Sigmoid colon (tissue), 7 donors: Measurements from ENCODE around the gene CNIH3. TPM values are rescaled to one million over a fixed set of nuclear protein-coding genes. Genes with fewer than 3 reads are reported as not detected.
A peak's percentile ranks its signal among the peaks of the same experiment; 100 is the strongest.

ENCODE experiments used
- DNase-seq: peaks from one replicate; pipeline ENCODE4 v3.0.0-alpha.2; 2019
- H3K27ac ChIP-seq, 4 donors: fragments of 200-600 bp; sonication (generic); one replicate each; pipeline ENCODE4 v1.5.1; 2016 to 2019; ENCODE audit warnings: mild to moderate bottlenecking in 1 of 4
- H3K27me3 ChIP-seq, 3 donors: fragments of 200-600 bp; sonication (generic); one replicate each; pipeline ENCODE4 v1.5.1; 2019; ENCODE audit warnings: mild to moderate bottlenecking in 1 of 3
- H3K36me3 ChIP-seq, 4 donors: fragments of 200-600 bp; sonication (generic); one replicate each; pipeline ENCODE4 v1.5.1; 2016 to 2019
- H3K4me1 ChIP-seq, 4 donors: fragments of 200-600 bp; sonication (generic); one replicate each; pipeline ENCODE4 v1.5.1; 2017 to 2019
- H3K4me3 ChIP-seq, 4 donors: fragments of 200-600 bp; sonication (generic); one replicate each; pipeline ENCODE4 v1.5.1; 2017 to 2019; ENCODE audit warnings: mild to moderate bottlenecking in 2 of 4, moderate library complexity in 1 of 4
- H3K9me3 ChIP-seq, 4 donors: fragments of 200-600 bp in 3 of 4; sonication (generic) in 3 of 4; one replicate each; pipeline versions ENCODE4 v1.5.1 to v1.6.1; 2013 to 2019
- CTCF ChIP-seq, 4 experiments: fragments of 450-650 bp in 3 of 4; fragments of 200-600 bp in 1 of 4; IDR thresholded peaks; one replicate each; pipeline ENCODE4 v1.5.1; 2016 to 2019; ENCODE audit warnings: antibody characterized with exemption in 4 of 4, mild to moderate bottlenecking in 3 of 4, moderate library complexity in 2 of 4
- EP300 ChIP-seq, 4 donors: sonication (generic); formaldehyde crosslinking; IDR thresholded peaks; one replicate each; pipeline ENCODE4 v1.6.1; 2017; ENCODE audit warnings: antibody characterized with exemption in 4 of 4
- POLR2A ChIP-seq, 2 donors: fragments of 450-650 bp; IDR thresholded peaks; one replicate each; pipeline ENCODE4 v1.6.1; 2016; ENCODE audit warnings: antibody characterized with exemption in 2 of 2, mild to moderate bottlenecking in 2 of 2, moderate library complexity in 2 of 2
- POLR2AphosphoS5 ChIP-seq, 4 donors: sonication (generic); formaldehyde crosslinking; IDR thresholded peaks; one replicate each; pipeline ENCODE4 v1.6.1; 2017; ENCODE audit warnings: antibody characterized with exemption in 4 of 4
- WGBS, 2 donors: extraction: QIAGEN DNeasy Blood & Tissue Kit; methylation state at CpG; one replicate each; pipeline ENCODE4 v1.1.7; 2013; 5-methylcytosine and 5-hydroxymethylcytosine counted together
- intact Hi-C: fragments of 100-400 bp; cut with DNase I; formaldehyde crosslinking; loops from one replicate; pipeline ENCODE4 v1.15.1; 2023
- polyA plus RNA-seq, 3 donors: library from polyadenylated mRNA; stranded (reverse); fragments of 200-250 nt; gene quantifications; one replicate each; pipeline ENCODE4 v1.2.3, GENCODE V29; 2013
- total RNA-seq, 4 donors: library from RNA; depleted of rRNA; stranded (reverse); fragments of >200 nt; gene quantifications; one replicate each; pipeline ENCODE4 v1.1.0, GENCODE V29; 2016
- donor health status: healthy with polysubstance abuse.
- donor health status: Bipolar disorder and iron deficiency.
- donor health status: healthy.

CNIH3 gene
- total and polyA plus RNA-seq, 7 donors: 0.60 to 2.8 (median 1.4) TPM

DNA sequence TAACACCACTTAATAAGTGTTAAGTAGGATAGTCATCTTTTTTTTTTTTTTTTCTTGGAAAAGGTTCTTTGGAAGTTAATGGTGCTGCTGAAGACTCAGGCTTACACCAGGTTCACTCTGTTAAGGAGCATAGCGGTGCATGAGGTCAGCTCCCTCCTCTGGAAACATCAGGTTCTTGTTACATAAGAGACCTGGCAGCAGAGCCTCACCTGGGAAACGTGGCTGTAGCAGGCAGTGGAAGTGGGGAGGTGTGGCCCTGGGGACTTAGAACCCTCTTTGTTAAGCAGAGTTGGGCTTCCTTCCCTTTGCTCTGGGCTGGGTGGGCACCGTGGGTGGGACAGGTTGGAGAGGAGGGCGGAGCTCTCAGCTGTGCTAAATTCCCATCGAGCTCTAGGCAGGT, 104.1 kb downstream of the CNIH3 start:
- 51 to 53% methylated on average over 5 of the region's 5 CpGs for WGBS, 2 donors
- intact Hi-C loops: no loop called here
- Histone ChIP-seq H3K27ac (no peak overlapping the region), H3K36me3 (no peaks in the 10 kb centered on the region), H3K4me1 (no peaks in the 10 kb centered on the region), H3K27me3 (no peaks in the 10 kb centered on the region), H3K4me3 (no peak overlapping the region), H3K9me3 (no peaks in the 10 kb centered on the region)
- TF ChIP-seq POLR2A (IDR thresholded peaks at IDR 0.05): no peak
- TF ChIP-seq CTCF (IDR thresholded peaks at IDR 0.05): no peak
- TF ChIP-seq EP300 (IDR thresholded peaks at IDR 0.05): no peak
- TF ChIP-seq POLR2AphosphoS5 (IDR thresholded peaks at IDR 0.05): no peak
- no peak for DNase-seq

DNA sequence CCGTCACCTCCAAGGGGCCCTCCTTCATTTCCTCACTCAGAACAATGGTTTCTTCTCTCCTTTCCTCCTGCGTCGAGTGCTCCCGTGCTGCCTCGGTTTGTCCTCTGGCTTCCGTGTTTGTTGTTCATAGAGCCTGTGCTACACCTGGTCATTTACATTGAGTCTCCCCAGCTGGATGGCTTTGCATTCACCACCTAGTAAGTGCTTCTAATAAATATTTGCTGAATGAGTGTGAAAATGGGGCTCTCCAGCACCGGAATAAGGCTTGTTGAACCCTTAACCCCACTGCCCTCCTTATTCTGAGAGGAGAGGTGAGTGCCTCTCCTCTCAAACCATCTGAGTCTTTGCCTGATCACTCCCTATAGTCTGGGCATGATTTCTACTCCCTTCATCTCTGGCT, 104.9 kb downstream of the CNIH3 start:
- Histone ChIP-seq H3K36me3 (no peaks in the 10 kb centered on the region), H3K4me3 (no peak overlapping the region), H3K4me1 (no peaks in the 10 kb centered on the region), H3K27ac (no peak overlapping the region), H3K9me3 (no peaks in the 10 kb centered on the region), H3K27me3 (no peaks in the 10 kb centered on the region)
- DNase-seq: no peak
- no peak for TF ChIP-seq EP300 (IDR thresholded peaks at IDR 0.05)
- TF ChIP-seq POLR2A (IDR thresholded peaks at IDR 0.05): no peak
- TF ChIP-seq CTCF (IDR thresholded peaks at IDR 0.05): no peak
- TF ChIP-seq POLR2AphosphoS5 (IDR thresholded peaks at IDR 0.05): no peak
- 90 to 93% methylated on average over 7 of the region's 7 CpGs for WGBS, 2 donors
- intact Hi-C loops: no loop called here

- 74 to 77% methylated on average over 8 of the region's 8 CpGs for WGBS, 2 donors
- intact Hi-C loops: no loop called here
- TF ChIP-seq EP300 (IDR thresholded peaks at IDR 0.05): no peak
- TF ChIP-seq POLR2A (IDR thresholded peaks at IDR 0.05): no peak
- Histone ChIP-seq H3K36me3 (no peaks in the 10 kb centered on the region), H3K27me3 (no peaks in the 10 kb centered on the region), H3K27ac (no peak overlapping the region), H3K4me1 (no peaks in the 10 kb centered on the region), H3K4me3 (no peak overlapping the region), H3K9me3 (no peaks in the 10 kb centered on the region)
- no peak for DNase-seq
Measured at GRCh38 chr1:224722838-224723237, 106.7 kb downstream of the CNIH3 start.

- Histone ChIP-seq H3K9me3 (no peaks in the 10 kb centered on the region), H3K27ac (no peak overlapping the region), H3K36me3 (no peaks in the 10 kb centered on the region), H3K27me3 (no peaks in the 10 kb centered on the region), H3K4me3 (no peak overlapping the region), H3K4me1 (no peaks in the 10 kb centered on the region)
- intact Hi-C loops: no loop called here
- no peak for DNase-seq
- WGBS, 2 donors: 88 to 95% methylated on average over 2 of the region's 2 CpGs
- no peak for TF ChIP-seq EP300 (IDR thresholded peaks at IDR 0.05)
- no peak for TF ChIP-seq POLR2AphosphoS5 (IDR thresholded peaks at IDR 0.05)
- TF ChIP-seq POLR2A (IDR thresholded peaks at IDR 0.05): no peak
Measured at GRCh38 chr1:224724566-224724965, 108.4 kb downstream of the CNIH3 start.

DNA sequence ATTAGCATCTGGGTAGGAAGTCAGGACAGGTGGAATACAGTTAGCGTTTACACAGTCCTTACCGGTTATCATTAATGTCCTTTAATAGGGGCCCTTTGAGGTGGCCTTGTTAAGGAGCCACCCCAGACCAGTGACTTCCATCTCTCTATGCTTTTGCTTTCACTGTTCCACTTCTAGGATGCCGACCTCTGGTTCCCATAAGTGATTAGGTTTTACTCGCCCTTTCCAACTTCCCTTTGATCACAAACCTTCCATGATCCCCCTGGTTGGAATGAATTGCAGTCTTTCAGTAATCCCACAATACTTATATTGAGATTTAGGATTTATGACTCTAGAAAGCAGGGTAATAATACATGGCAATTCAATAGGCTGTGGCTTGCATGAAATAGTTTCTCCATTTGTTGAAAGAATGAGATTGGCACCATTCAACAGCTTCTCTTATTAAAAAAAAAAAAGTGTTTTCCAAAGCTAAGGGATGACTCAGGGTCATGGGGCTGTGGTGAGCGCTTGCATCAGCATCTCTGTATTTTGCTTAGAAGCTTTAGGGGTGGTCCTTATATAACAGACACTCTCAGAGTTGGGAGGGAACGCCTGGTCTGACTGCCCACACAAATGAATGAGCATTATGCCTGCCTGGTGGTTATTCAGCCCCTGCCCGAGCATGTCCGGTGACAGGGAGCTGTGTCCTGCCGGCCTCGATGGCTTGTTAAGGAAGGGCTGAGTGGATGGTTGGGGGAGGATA, 110.5 kb downstream of the CNIH3 start:
- intact Hi-C loops: no loop called here
- DNase-seq: peak; percentile 71
- Histone ChIP-seq H3K4me3 (no peak overlapping the region), H3K36me3 (no peaks in the 10 kb centered on the region), H3K4me1 (no peaks in the 10 kb centered on the region), H3K27ac (peak overlapping the region in 1 of 4 donors; percentile 21), H3K9me3 (no peaks in the 10 kb centered on the region), H3K27me3 (no peaks in the 10 kb centered on the region)
- 78 to 85% methylated on average over 10 of the region's 10 CpGs for WGBS, 2 donors
- peak in 1 of 4 donors; percentile 40 for TF ChIP-seq POLR2AphosphoS5 (IDR thresholded peaks at IDR 0.05)
- TF ChIP-seq POLR2A (IDR thresholded peaks at IDR 0.05): no peak

GRCh38 chr1:224727351-224728289, 111.5 kb downstream of the CNIH3 start:
- H3K4me1 ChIP-seq: no peaks in the 10 kb centered on the region
- 84 to 91% methylated on average over 6 of the region's 6 CpGs for WGBS, 2 donors
- H3K4me3 ChIP-seq: no peak overlapping the region
- DNase-seq: no peak
- H3K36me3 ChIP-seq: no peaks in the 10 kb centered on the region
- no peaks in the 10 kb centered on the region for H3K9me3 ChIP-seq
- TF ChIP-seq CTCF (IDR thresholded peaks at IDR 0.05) (no peak), EP300 (IDR thresholded peaks at IDR 0.05) (no peak), POLR2A (IDR thresholded peaks at IDR 0.05) (no peak), POLR2AphosphoS5 (IDR thresholded peaks at IDR 0.05) (no peak)
- intact Hi-C loops: no loop called here
- peak overlapping the region in 1 of 4 donors; percentile 21 for H3K27ac ChIP-seq
- H3K27me3 ChIP-seq: no peaks in the 10 kb centered on the region
